H9 (cell line): Measurements from ENCODE around the gene WDFY1. TPM values are rescaled to one million over a fixed set of nuclear protein-coding genes. Genes with fewer than 3 reads are reported as not detected.
A peak's percentile ranks its signal among the peaks of the same experiment; 100 is the strongest.

Experiments
- DNase-seq: peaks from one replicate; pipeline ENCODE4 v3.0.0-alpha.2; 2017
- H2AFZ ChIP-seq: one replicate; pipeline ENCODE4 v1.6.1; 2013; ENCODE audit warnings: mild to moderate bottlenecking, low read length, control low read depth, moderate library complexity
- H2AK5ac ChIP-seq: 2 replicates; pipeline ENCODE4 v1.6.1; 2013; ENCODE audit warnings: low read length, control low read depth, mixed read lengths; ENCODE audit not compliant: insufficient read length
- H2BK120ac ChIP-seq: one replicate; pipeline ENCODE4 v1.6.1; 2013; ENCODE audit warnings: low read depth, mild to moderate bottlenecking, low read length, control low read depth, inconsistent platforms; ENCODE audit not compliant: poor library complexity, severe bottlenecking
- H2BK12ac ChIP-seq: 2 replicates; pipeline ENCODE4 v1.6.1; 2013; ENCODE audit warnings: low read length, control low read depth, mixed read lengths, low read depth; ENCODE audit not compliant: insufficient read length
- H2BK15ac ChIP-seq: 2 replicates; pipeline ENCODE4 v1.6.1; 2013; ENCODE audit warnings: low read depth, low read length, control low read depth
- H2BK20ac ChIP-seq: one replicate; pipeline ENCODE4 v1.6.1; 2013; ENCODE audit warnings: low read depth, mild to moderate bottlenecking, low read length, control low read depth, inconsistent platforms; ENCODE audit not compliant: poor library complexity, severe bottlenecking
- H2BK5ac ChIP-seq: 2 replicates; pipeline ENCODE4 v1.6.1; 2013; ENCODE audit warnings: low read length, control low read depth, mixed read lengths; ENCODE audit not compliant: insufficient read length
- H3K14ac ChIP-seq: 2 replicates; pipeline ENCODE4 v1.6.1; 2013; ENCODE audit warnings: low read length, control low read depth; ENCODE audit not compliant: insufficient read depth
- H3K18ac ChIP-seq: 2 replicates; pipeline ENCODE4 v1.6.1; 2013; ENCODE audit warnings: low read depth, mild to moderate bottlenecking, mixed read lengths, low read length, control low read depth; ENCODE audit not compliant: insufficient read length
- H3K23ac ChIP-seq: 2 replicates; pipeline ENCODE4 v1.6.1; 2013; ENCODE audit warnings: low read length, control low read depth, mixed read lengths, low read depth; ENCODE audit not compliant: insufficient read length
- H3K23me2 ChIP-seq: 2 replicates; pipeline ENCODE4 v1.6.1; 2013; ENCODE audit warnings: low read depth, mild to moderate bottlenecking, mixed read lengths, low read length, control low read depth; ENCODE audit not compliant: insufficient read length, poor library complexity, severe bottlenecking
- H3K27ac ChIP-seq: 2 replicates; pipeline ENCODE4 v1.5.1; 2013; ENCODE audit warnings: low read length, control low read depth, mixed read lengths, low read depth; ENCODE audit not compliant: insufficient read length
- H3K27me3 ChIP-seq: 2 replicates; pipeline ENCODE4 v1.6.1; 2013; ENCODE audit warnings: low read length, control low read depth, inconsistent platforms; ENCODE audit not compliant: insufficient read depth
- H3K4ac ChIP-seq: 2 replicates; pipeline ENCODE4 v1.6.1; 2013; ENCODE audit warnings: low read depth, mild to moderate bottlenecking, control low read depth, inconsistent platforms, low read length, moderate library complexity
- H3K4me1 ChIP-seq: 2 replicates; pipeline ENCODE4 v1.6.1; 2013; ENCODE audit warnings: low read length, control low read depth, inconsistent platforms; ENCODE audit not compliant: insufficient read depth
- H3K4me2 ChIP-seq: 2 replicates; pipeline ENCODE4 v1.6.1; 2013; ENCODE audit warnings: low read length, control low read depth, mixed read lengths; ENCODE audit not compliant: insufficient read length, insufficient read depth
- H3K56ac ChIP-seq: 2 replicates; pipeline ENCODE4 v1.6.1; 2013; ENCODE audit warnings: low read depth, mild to moderate bottlenecking, mixed read lengths, low read length, control low read depth; ENCODE audit not compliant: insufficient read length
- H3K79me1 ChIP-seq: 2 replicates; pipeline ENCODE4 v1.6.1; 2013; ENCODE audit warnings: low read depth, mild to moderate bottlenecking, moderate library complexity, low read length, control low read depth, inconsistent platforms; ENCODE audit not compliant: insufficient read depth, poor library complexity, severe bottlenecking
- H3K79me2 ChIP-seq: 2 replicates; pipeline ENCODE4 v1.6.1; 2013; ENCODE audit warnings: low read length, control low read depth, inconsistent platforms; ENCODE audit not compliant: insufficient read depth
- H3K9ac ChIP-seq: 2 replicates; pipeline ENCODE4 v1.6.1; 2013; ENCODE audit warnings: low read length, control low read depth, mixed read lengths; ENCODE audit not compliant: insufficient read length; ENCODE audit errors: extremely low read depth
- H3K9me3 ChIP-seq: one replicate; pipeline ENCODE4 v1.6.1; 2013; ENCODE audit warnings: low read depth, low read length, inconsistent platforms; ENCODE audit not compliant: control insufficient read depth
- H3T11ph ChIP-seq: one replicate; pipeline ENCODE4 v1.6.1; 2013; ENCODE audit warnings: mild to moderate bottlenecking, low read length, control low read depth, inconsistent platforms
- H4K20me1 ChIP-seq: one replicate; pipeline ENCODE4 v1.6.1; 2013; ENCODE audit not compliant: control insufficient read depth, insufficient read length, insufficient read depth
- H4K5ac ChIP-seq: 2 replicates; pipeline ENCODE4 v1.6.1; 2013; ENCODE audit warnings: low read depth, mild to moderate bottlenecking, mixed read lengths, low read length, control low read depth; ENCODE audit not compliant: insufficient read length
- H4K8ac ChIP-seq: replicated peaks from 2 replicates; pipeline ENCODE4 v1.6.1; 2013; ENCODE audit warnings: low read length, control low read depth, mixed read lengths, low read depth; ENCODE audit not compliant: insufficient read length
- H4K91ac ChIP-seq: 2 replicates; pipeline ENCODE4 v1.6.1; 2013; ENCODE audit warnings: low read depth, mild to moderate bottlenecking, moderate library complexity, mixed read lengths, low read length, control low read depth; ENCODE audit not compliant: insufficient read length
- H3K27ac Mint-ChIP-seq, 3 experiments: 2 replicates in 2 of 3; 3 replicates in 1 of 3; pipeline ENCODE4 v1.8.0; 2020 to 2021; ENCODE audit warnings: mixed read lengths in 3 of 3, mild to moderate bottlenecking in 1 of 3, moderate library complexity in 1 of 3
- H3K27me3 Mint-ChIP-seq: 2 replicates; pipeline ENCODE4 v1.8.0; 2021; ENCODE audit warnings: low read depth, mild to moderate bottlenecking, moderate library complexity, mixed read lengths
- H3K36me3 Mint-ChIP-seq, 3 experiments: 2 replicates in 2 of 3; 3 replicates in 1 of 3; pipeline ENCODE4 v1.8.0; 2020 to 2021; ENCODE audit warnings: low read depth in 3 of 3, mixed read lengths in 3 of 3; ENCODE audit not compliant: insufficient read depth in 1 of 3
- H3K4me1 Mint-ChIP-seq, 2 experiments: 2 replicates each; pipeline ENCODE4 v1.8.0; 2020; ENCODE audit warnings: mixed read lengths in 2 of 2
- H3K4me3 Mint-ChIP-seq, 2 experiments: 2 replicates in 1 of 2; 3 replicates in 1 of 2; pipeline ENCODE4 v1.8.0; 2020 to 2021; ENCODE audit warnings: mild to moderate bottlenecking in 2 of 2, mixed read lengths in 2 of 2, moderate library complexity in 1 of 2
- H3K9me3 Mint-ChIP-seq, 2 experiments: 2 replicates in 1 of 2; 3 replicates in 1 of 2; pipeline ENCODE4 v1.8.0; 2020; ENCODE audit warnings: mild to moderate bottlenecking in 2 of 2, mixed read lengths in 2 of 2, moderate library complexity in 1 of 2
- WGBS: extraction: QIAGEN DNeasy Blood & Tissue Kit; methylation state at CpG from one replicate; pipeline ENCODE4 v1.1.7; 2013; ENCODE audit warnings: missing lambda C conversion rate, low lambda C conversion rate, mixed read lengths; ENCODE audit not compliant: insufficient read length; ENCODE audit errors: extremely low coverage; 5-methylcytosine and 5-hydroxymethylcytosine counted together
- total RNA-seq: library from RNA; stranded (reverse); gene quantifications from 2 replicates; pipeline ENCODE4 v1.2.1, GENCODE V29; 2021
- TF ChIP-seq, protein P1 (sequence below): fragments of 200-600 bp; sonication (generic); conservative IDR thresholded peaks from 3 replicates; pipeline ENCODE4 v1.8.0; 2021; ENCODE audit warnings: antibody characterized with exemption, mild to moderate bottlenecking

Gene WDFY1
- total RNA-seq, 1 experiment from 2014 or later = 54.1 TPM

DNA sequence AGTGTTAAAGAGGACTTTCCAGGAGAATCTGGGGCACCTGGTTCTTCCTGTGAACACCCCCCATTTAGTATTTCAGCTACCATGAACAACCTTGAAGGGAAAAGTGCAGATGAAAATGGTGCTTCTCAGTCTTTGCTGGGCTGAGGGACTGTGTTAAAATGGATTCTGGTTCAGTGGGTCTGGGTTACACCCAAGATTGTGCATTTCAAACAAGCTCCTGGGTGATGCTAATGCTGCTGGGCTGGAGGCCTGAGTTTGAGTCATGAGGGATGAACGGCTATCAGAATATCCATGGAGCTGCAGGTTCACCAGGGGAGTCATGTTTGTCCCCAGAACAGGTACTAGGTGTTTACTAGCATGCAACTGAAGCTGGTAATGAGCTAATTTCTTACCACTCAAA is 36.1 kb upstream of the WDFY1 start:
- H2BK12ac ChIP-seq = no peak overlapping the region
- Mint-ChIP-seq H3K4me3 (no peak overlapping the region), H3K36me3 (peaks cover 2 to 13% (median 11%) of the 10 kb centered on the region in 3 experiments), H3K4me1 (no peaks in the 10 kb centered on the region), H3K27ac (peak overlapping the region in 1 of 3 experiments; percentile 28; a peak in 1 of 7 replicates), H3K27me3 (no peaks in the 10 kb centered on the region; the same call in 1 of the 2 replicates), H3K9me3 (no peaks in the 10 kb centered on the region)
- H4K5ac ChIP-seq = no peak overlapping the region
- H3K4me2 ChIP-seq = no peak overlapping the region
- no peak overlapping the region for H3K23ac ChIP-seq
- H4K8ac ChIP-seq = no peak overlapping the region
- no peaks in the 10 kb centered on the region for H3K79me1 ChIP-seq
- H3K56ac ChIP-seq = no peak overlapping the region
- H3T11ph ChIP-seq = no peak overlapping the region
- no peaks in the 10 kb centered on the region for H3K79me2 ChIP-seq
- H3K27me3 ChIP-seq = no peaks in the 10 kb centered on the region
- no peaks in the 10 kb centered on the region for H3K4me1 ChIP-seq
- TF ChIP-seq, protein P1, sequence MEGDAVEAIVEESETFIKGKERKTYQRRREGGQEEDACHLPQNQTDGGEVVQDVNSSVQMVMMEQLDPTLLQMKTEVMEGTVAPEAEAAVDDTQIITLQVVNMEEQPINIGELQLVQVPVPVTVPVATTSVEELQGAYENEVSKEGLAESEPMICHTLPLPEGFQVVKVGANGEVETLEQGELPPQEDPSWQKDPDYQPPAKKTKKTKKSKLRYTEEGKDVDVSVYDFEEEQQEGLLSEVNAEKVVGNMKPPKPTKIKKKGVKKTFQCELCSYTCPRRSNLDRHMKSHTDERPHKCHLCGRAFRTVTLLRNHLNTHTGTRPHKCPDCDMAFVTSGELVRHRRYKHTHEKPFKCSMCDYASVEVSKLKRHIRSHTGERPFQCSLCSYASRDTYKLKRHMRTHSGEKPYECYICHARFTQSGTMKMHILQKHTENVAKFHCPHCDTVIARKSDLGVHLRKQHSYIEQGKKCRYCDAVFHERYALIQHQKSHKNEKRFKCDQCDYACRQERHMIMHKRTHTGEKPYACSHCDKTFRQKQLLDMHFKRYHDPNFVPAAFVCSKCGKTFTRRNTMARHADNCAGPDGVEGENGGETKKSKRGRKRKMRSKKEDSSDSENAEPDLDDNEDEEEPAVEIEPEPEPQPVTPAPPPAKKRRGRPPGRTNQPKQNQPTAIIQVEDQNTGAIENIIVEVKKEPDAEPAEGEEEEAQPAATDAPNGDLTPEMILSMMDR = no peak
- no CpG with 5 or more reads among the region's 1 CpG for WGBS
- no peak overlapping the region for H4K91ac ChIP-seq
- no peak overlapping the region for H2BK15ac ChIP-seq
- no peak overlapping the region for H2BK120ac ChIP-seq
- H2BK5ac ChIP-seq = no peak overlapping the region
- no peak overlapping the region for H3K9ac ChIP-seq
- H2AFZ ChIP-seq = no peak overlapping the region
- H3K18ac ChIP-seq = no peak overlapping the region
- H2BK20ac ChIP-seq = no peak overlapping the region
- no peak overlapping the region for H3K14ac ChIP-seq
- H3K23me2 ChIP-seq = no peaks in the 10 kb centered on the region
- no peak overlapping the region for H3K27ac ChIP-seq
- H2AK5ac ChIP-seq = no peak overlapping the region
- H3K9me3 ChIP-seq = no peaks in the 10 kb centered on the region
- DNase-seq = no peak
- no peaks in the 10 kb centered on the region for H4K20me1 ChIP-seq
- H3K4ac ChIP-seq = no peak overlapping the region
